Activated T-helper 2 cell treated with anti-CD3 and anti-CD28 coated beads, Interferon-gamma antibody, Interleukin-2, Interleukin-4, amounts not matched to agents 10 μg/mL and 5 μg/mL and 100 μg/mL, durations not matched to agents 14 hours and 24 hours and 36 hours (primary cell): Measurements from ENCODE around the gene LGR4. TPM values are rescaled to one million over a fixed set of nuclear protein-coding genes. Genes with fewer than 3 reads are reported as not detected.
A peak's percentile ranks its signal among the peaks of the same experiment; 100 is the strongest.

Experiments used
- DNase-seq: peaks from one replicate; pipeline ENCODE4 v3.0.0; 2021; ENCODE audit warnings: low spot score
- H3K27ac Mint-ChIP-seq: one replicate; pipeline ENCODE4 v1.8.0; 2021; ENCODE audit warnings: mixed read lengths
- H3K27me3 Mint-ChIP-seq: one replicate; pipeline ENCODE4 v1.8.0; 2021; ENCODE audit warnings: low read depth, mixed read lengths
- H3K36me3 Mint-ChIP-seq: one replicate; pipeline ENCODE4 v1.8.0; 2021; ENCODE audit warnings: low read depth, mixed read lengths
- H3K4me1 Mint-ChIP-seq: one replicate; pipeline ENCODE4 v1.8.0; 2021; ENCODE audit warnings: low read depth, mixed read lengths
- H3K4me3 Mint-ChIP-seq: one replicate; pipeline ENCODE4 v1.8.0; 2021; ENCODE audit warnings: low read depth, mild to moderate bottlenecking, moderate library complexity, mixed read lengths
- H3K9me3 Mint-ChIP-seq: one replicate; pipeline ENCODE4 v1.8.0; 2021; ENCODE audit warnings: mixed read lengths
- intact Hi-C: fragments of 100-400 bp; cut with micrococcal nuclease; formaldehyde crosslinking; loops from one replicate; pipeline ENCODE4 v1.15.1; 2023
- total RNA-seq: library from RNA; stranded (reverse); gene quantifications from 2 replicates; pipeline ENCODE4 v1.2.3, GENCODE V29; 2022

LGR4 gene
- total RNA-seq, 1 donor from 2014 or later, result 0.05 TPM

DNA sequence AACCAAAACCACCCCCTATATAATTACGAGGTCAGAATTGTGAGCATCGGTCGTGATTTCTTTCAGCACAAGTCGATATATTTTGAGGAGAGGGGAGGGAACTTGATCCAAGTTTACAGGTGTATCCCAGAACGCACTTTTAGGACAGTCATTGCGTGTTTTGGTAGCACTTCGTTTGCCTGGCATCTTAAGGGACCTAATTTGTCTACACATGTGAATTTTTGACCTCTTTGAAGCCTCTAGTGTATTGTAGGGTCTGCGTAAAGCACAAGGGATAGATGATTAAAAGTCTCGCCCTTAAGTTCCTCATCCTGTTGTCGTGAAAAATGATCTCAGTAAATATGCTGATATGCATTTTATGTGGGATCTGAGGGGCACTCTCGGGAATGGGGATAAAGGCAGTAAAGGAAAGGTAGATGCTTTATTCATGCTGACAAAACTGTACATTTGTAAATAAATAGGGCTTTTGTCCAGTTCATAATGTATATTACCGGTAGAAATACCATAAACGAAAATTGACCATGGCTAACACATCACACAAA lies 108.9 kb downstream of the LGR4 start:
- no peaks in the 10 kb centered on the region for H3K36me3 Mint-ChIP-seq
- H3K27me3 Mint-ChIP-seq, result peaks cover 10% of the 10 kb centered on the region
- no peaks in the 10 kb centered on the region for H3K9me3 Mint-ChIP-seq
- H3K4me3 Mint-ChIP-seq, result peak overlapping the region; percentile 93
- peaks cover 18% of the 10 kb centered on the region for H3K4me1 Mint-ChIP-seq
- intact Hi-C loops, result loop anchor here (1.0 to 5.0 kb wide), 4 partner anchors 26 to 143 kb away; partner anchors contain the start of genes LGR4 and LIN7C
- H3K27ac Mint-ChIP-seq, result peak overlapping the region; percentile 79
- no peak for DNase-seq

DNA sequence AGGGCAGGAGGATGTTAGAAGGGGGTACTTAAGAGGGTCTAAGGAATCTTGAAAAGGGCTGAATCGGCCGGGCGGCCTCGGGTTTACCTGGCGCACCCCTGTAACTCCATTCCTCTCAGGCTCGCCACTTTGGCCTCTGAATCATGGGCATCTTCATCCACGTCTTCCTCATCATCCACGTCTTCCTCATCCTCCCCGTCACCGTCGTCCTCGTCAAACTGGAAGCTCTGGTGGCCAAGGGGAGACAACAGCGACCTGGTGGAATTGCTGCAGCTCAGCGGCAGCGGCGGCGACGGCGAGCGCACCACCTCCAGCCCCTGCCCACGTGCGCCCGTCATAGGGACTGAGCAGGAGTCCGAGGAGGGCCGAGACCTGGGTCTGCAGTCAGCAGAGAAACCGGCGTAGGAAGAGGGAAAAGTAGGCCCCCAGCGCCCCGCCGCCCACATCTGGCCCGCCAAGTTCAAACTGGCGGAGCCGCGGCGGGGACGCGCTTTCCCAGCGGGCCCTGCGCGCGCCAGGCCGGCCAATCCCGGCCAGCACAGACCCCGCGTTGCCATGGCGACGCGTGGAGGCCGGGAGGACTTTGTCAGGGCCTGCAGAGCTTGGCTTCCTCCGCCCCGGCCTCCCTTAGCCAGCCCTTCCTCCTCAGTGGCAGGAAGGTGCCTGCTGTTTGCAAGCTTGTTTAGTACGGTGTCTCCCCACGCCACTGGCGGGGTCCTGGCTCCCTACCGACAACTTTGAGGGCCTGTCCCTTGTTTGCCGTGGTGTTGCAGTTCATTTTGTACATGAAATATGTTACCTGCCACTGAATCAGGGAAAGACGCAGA lies 109.6 kb downstream of the LGR4 start, which contains the start of gene CCDC34:
CCDC34 (minus strand) TSS at position 467 of the 827 bp plus-strand sequence; CDS start at position 446, 21 bp downstream.
- H3K4me3 Mint-ChIP-seq, result peak within 1 kb of the TSS; percentile 93
- intact Hi-C loops, result loop anchor here (1.0 to 5.0 kb wide), 4 partner anchors 26 to 143 kb away; partner anchors contain the start of genes LGR4 and LIN7C

DNA sequence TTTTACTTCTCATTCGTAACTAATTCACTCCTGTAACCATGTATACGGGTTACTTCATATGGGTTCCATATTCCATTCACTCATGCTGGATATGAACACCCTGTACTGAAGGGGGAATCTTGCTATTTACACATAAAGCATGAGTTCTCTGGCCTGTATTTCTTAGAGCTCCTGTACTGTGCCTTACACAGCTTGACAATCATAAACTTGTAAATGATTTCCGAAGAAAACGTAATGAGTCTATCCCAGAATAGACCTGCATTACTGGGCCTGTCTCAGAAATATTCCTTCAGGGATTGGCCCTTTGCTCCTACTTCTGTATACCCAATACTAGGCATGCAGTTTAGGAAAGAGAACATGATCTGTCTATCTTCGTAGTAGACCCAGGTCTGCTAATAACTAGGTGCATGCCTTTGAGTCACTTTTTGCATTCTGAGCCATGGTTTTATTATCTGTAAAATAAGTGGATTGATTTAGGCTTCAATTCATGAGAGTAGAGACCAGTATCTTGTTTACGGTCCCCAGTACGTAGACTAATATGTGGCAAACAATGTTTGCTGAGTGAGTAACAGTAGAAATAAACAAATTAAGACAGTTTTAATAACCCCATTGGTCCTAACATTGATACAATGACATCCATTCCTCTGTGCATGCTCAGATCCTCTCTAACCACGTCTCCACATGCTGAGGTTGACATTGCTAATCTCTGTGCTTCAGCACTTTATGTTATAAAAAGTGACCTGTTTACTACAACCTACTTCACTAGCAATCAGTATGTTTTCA lies 110.8 kb downstream of the LGR4 start:
- intact Hi-C loops, result loop anchor here (5.0 kb wide), 2 partner anchors 45 to 110 kb away; partner anchors contain the start of gene LGR4
- no peaks in the 10 kb centered on the region for H3K9me3 Mint-ChIP-seq
- no peak for DNase-seq
- no peaks in the 10 kb centered on the region for H3K36me3 Mint-ChIP-seq
- peaks cover 3% of the 10 kb centered on the region for H3K27me3 Mint-ChIP-seq
- no peak overlapping the region for H3K27ac Mint-ChIP-seq
- peaks cover 21% of the 10 kb centered on the region for H3K4me1 Mint-ChIP-seq
- peak overlapping the region; percentile 93 for H3K4me3 Mint-ChIP-seq

More for the DNA sequence above, 109.6 kb downstream of the LGR4 start, which contains the start of gene CCDC34:
- peaks cover 8% of the 10 kb centered on the region for H3K27me3 Mint-ChIP-seq
- H3K36me3 Mint-ChIP-seq, result no peaks in the 10 kb centered on the region
- H3K9me3 Mint-ChIP-seq, result no peaks in the 10 kb centered on the region
- peak within 1 kb of the TSS; percentile 85 for H3K27ac Mint-ChIP-seq
- H3K4me1 Mint-ChIP-seq, result peaks cover 21% of the 10 kb centered on the region
- DNase-seq, result peak; percentile 84

DNA sequence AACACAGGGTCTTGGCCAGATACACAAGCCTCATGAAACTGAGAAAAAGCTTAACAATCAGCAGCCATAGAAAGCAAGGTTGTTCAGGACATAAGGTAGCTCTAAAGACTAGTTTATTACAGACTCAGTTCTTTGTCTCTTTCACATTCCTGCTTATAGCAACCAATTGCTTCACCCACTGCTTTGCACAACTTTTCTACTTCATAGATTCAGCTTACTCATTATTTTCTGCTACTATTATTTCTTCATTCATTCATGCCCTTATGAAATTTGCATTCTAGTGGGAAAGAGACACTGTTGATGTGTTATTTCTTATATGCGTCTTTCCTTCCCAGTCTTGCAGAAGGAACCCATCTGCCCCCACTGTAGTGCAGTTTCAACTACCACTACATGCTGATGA lies 114.3 kb downstream of the LGR4 start:
- no peak overlapping the region for H3K27ac Mint-ChIP-seq
- DNase-seq, result no peak

DNA sequence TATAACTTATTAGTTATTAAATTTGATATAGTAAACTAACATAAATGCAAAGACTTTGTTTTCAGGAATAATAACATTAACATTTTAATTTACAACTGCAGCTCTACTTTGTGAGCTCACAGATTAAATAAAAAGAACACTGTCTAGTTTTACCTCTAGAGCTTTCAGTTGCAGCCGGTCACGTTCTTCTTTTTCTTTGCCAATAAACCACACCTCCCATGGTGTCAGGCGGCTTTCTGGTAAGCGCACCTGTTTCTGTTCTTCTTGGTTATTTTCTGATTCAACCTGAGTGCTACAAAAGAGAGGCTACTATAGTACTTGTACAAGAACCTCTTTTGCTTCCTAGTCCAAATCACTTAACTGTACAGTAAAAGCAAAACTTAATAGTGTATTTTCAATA lies 115.3 kb downstream of the LGR4 start:
- Mint-ChIP-seq H3K36me3 (no peaks in the 10 kb centered on the region), H3K9me3 (no peaks in the 10 kb centered on the region), H3K4me1 (peaks cover 6% of the 10 kb centered on the region), H3K4me3 (no peak overlapping the region), H3K27me3 (no peaks in the 10 kb centered on the region), H3K27ac (no peak overlapping the region)
- DNase-seq, result no peak
- intact Hi-C loops, result no loop called here

More for the DNA sequence above, 114.3 kb downstream of the LGR4 start:
- H3K4me3 Mint-ChIP-seq, result no peak overlapping the region
- H3K9me3 Mint-ChIP-seq, result no peaks in the 10 kb centered on the region
- H3K36me3 Mint-ChIP-seq, result no peaks in the 10 kb centered on the region
- intact Hi-C loops, result no loop called here
- H3K27me3 Mint-ChIP-seq, result no peaks in the 10 kb centered on the region
- peaks cover 14% of the 10 kb centered on the region for H3K4me1 Mint-ChIP-seq

DNA sequence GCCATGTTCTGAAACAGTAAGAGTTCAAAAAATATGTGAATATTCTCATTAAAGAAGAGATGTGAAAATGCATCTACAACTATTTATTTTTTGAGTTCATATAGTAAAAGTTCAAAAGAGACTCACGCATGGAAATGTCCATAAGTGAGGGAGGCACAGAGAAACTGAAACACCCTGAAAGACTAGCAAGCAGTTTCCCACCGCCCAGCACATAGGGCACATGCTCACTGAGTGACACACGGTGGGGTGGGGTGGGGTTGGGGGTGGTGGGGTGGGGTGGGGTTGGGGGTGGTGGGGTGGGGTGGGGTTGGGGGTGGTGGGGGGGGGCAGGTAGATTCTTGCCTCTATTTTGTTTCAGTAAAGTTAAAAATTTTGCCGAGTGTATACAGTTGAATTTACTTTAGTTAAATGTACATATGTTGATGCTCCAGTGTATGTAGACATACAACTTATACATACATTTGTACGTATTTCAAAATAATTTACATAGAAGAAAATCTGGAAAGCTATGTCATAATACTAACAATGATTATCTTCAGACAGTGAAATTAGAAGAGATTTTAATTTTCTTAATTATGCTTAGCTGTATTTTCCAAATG lies 115.9 kb downstream of the LGR4 start:
- intact Hi-C loops, result no loop called here
- no peaks in the 10 kb centered on the region for H3K27me3 Mint-ChIP-seq
- DNase-seq, result no peak
- H3K9me3 Mint-ChIP-seq, result no peaks in the 10 kb centered on the region
- H3K4me1 Mint-ChIP-seq, result peaks cover 3% of the 10 kb centered on the region
- no peak overlapping the region for H3K4me3 Mint-ChIP-seq
- H3K27ac Mint-ChIP-seq, result no peak overlapping the region
- no peaks in the 10 kb centered on the region for H3K36me3 Mint-ChIP-seq

DNA sequence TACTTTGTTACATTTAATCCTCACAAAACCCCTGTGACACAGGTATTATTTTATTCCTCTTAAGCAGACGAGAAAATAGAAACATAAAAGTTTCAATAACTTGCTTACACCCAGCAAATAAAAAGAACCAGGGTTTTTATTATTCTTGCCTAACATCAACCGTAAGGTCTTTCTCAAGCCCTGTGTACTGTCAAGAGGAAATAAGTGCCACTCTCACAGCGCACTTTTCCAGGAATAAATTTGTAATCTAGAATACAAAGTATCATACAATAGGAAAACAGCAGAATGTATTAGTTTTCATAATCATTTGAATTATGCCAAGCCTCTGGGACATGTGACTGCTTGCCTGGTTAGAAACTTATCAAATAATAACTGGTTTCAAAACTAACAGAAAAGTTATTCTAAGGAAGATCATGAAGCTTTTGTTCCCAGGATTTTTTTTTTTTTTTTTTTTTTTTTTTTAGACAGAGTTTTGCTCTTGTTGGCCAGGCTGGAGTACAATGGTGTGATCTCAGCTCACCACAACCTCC lies 117.0 kb downstream of the LGR4 start:
- Mint-ChIP-seq H3K36me3 (no peaks in the 10 kb centered on the region), H3K9me3 (no peaks in the 10 kb centered on the region), H3K4me1 (peaks cover 3% of the 10 kb centered on the region), H3K27me3 (no peaks in the 10 kb centered on the region), H3K27ac (no peak overlapping the region), H3K4me3 (no peak overlapping the region)
- no peak for DNase-seq
- intact Hi-C loops, result no loop called here

DNA sequence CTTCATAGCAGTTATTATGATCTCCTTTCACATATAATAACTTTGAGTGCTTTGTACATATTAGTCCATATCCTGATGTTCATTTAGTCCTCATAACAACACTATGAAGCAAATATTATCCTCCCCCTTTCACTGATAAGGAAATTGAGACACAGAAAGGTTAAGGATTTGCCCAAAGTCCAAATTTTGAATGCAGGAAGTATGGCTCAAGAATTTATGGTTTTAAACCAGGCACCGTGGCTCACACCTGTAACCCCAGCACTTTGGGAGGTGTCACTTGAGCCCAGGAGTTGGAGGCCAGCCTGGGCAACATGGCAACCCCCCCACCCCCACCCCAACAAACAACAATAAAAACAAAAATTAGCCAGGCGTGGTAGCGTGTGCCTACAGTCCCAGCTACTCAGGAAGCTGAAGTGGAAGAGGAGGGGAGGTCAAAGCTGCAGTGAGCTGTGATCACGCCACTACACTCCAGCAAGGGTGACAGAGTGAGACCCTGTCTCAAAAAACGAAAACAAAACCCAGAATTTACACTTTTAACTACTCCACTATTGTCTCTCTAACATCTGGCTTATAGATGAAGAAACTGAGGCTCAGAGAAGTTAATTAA lies 118.1 kb downstream of the LGR4 start:
- Mint-ChIP-seq H3K9me3 (no peaks in the 10 kb centered on the region), H3K36me3 (no peaks in the 10 kb centered on the region), H3K4me3 (no peak overlapping the region), H3K27ac (no peak overlapping the region), H3K4me1 (peaks cover 3% of the 10 kb centered on the region), H3K27me3 (no peaks in the 10 kb centered on the region)
- DNase-seq, result no peak
- intact Hi-C loops, result loop anchor here (5.0 kb wide), 1 partner anchor 33 kb away; no protein-coding TSS in a partner anchor

DNA sequence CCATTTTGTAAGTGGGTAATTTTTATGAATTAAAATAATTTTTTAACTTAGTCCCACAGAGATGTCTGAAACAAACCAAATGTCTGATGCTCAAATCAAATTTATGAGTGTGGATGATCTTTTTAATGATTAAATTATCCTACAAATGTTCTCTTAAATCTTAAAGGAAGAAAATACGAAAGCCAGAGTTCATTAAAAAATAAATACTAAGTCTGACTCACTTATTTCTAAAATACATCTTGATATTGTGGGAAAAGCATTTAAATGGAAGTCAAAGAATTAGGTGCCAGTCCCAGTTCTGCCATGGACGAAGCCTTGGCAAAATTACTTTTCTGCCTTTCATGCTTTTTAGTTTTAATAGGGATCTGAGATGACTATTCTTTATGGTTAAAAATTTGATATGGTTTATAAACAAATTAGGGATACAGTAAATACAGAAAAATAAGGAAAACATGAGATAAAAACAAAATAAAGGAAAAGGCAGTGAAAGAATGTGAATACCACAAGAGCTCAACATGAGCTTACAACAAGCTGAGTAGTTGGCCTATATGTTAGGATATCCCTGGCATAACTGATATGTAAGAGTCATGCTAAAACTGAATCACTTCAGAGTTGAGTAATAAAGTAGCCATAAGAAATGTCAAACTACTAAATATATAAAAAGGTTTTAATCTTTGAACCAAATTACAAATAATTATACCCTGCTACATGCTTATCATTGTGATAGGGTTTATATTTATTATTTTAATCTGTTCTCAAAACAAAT lies 118.8 kb downstream of the LGR4 start:
- intact Hi-C loops, result loop anchor here (5.0 kb wide), 1 partner anchor 34 kb away; no protein-coding TSS in a partner anchor
- no peaks in the 10 kb centered on the region for H3K36me3 Mint-ChIP-seq

DNA sequence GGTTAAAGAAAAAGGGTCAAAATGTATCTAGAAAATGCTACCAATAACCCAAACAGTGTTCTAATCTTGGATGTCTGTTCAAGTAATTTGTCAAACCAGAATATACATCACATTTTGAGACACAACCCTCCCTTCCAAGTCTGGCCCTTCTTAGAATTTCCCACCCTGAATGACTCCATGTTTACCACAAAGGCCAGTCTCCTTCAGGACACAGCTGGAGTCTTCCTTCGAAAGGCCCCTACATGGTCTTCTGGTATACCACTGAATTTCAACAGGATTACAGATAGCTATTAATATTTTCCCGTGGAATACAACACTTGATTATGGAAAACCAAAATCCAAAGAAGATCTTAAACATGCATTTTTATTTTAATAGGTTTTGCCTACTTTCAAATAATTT lies 119.8 kb downstream of the LGR4 start:
- Mint-ChIP-seq H3K4me1 (no peaks in the 10 kb centered on the region), H3K27ac (no peak overlapping the region), H3K36me3 (no peaks in the 10 kb centered on the region), H3K27me3 (no peaks in the 10 kb centered on the region), H3K9me3 (no peaks in the 10 kb centered on the region), H3K4me3 (no peak overlapping the region)
- intact Hi-C loops, result loop anchor here (5.0 kb wide), 1 partner anchor 35 kb away; no protein-coding TSS in a partner anchor
- DNase-seq, result no peak

More for the DNA sequence above, 118.8 kb downstream of the LGR4 start:
- no peak for DNase-seq
- no peak overlapping the region for H3K27ac Mint-ChIP-seq
- H3K4me3 Mint-ChIP-seq, result no peak overlapping the region
- peaks cover 3% of the 10 kb centered on the region for H3K4me1 Mint-ChIP-seq
- H3K9me3 Mint-ChIP-seq, result no peaks in the 10 kb centered on the region
- H3K27me3 Mint-ChIP-seq, result no peaks in the 10 kb centered on the region

DNA sequence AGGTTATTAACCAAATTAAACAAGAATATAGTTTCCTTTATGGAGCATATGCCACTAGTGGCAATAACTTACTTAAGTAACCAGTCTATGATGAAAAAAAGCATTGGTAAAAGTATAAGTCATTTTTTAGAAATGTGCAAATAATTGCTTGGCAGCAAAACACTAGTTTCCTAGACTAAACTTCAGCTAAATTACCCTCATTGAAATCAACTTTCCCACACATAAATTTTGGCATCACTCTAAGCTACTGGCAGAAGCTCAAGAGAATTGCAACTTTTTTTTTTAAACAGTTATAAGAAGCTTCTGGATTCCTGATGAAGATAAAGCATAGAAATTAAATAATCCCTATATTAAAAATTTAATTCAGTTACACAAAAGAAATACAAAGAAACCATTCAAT lies 122.1 kb downstream of the LGR4 start:
- intact Hi-C loops, result loop anchor here (5.0 kb wide), 1 partner anchor 37 kb away; no protein-coding TSS in a partner anchor
- DNase-seq, result no peak
- Mint-ChIP-seq H3K4me1 (no peaks in the 10 kb centered on the region), H3K9me3 (no peaks in the 10 kb centered on the region), H3K27me3 (no peaks in the 10 kb centered on the region), H3K27ac (no peak overlapping the region), H3K36me3 (no peaks in the 10 kb centered on the region), H3K4me3 (no peak overlapping the region)
